ENCODE measurements around the gene SND1.

Gene SND1

DNA sequence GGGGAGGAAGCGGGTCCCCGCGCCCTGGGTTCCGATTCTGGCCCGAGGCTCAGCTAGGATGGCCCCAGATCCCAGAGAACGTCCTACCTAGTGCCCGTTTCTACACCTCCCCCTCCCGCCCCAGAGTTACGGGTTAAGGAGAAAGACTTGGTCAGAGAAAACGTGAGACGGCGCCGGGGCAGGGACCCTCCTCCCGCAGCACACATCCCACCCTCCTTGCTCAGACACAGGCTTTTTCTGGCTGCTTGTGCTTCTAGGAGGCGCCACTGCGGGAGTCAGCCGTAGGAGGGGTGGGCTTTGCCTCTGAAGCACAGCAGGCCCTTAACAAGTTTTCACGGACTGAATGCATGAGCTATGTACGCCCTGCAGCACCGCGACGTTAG is 484.2 kb downstream of the SND1 start:
- no peak for DNase-seq (ENCODE audit: low read depth in 3 of 3)

DNA sequence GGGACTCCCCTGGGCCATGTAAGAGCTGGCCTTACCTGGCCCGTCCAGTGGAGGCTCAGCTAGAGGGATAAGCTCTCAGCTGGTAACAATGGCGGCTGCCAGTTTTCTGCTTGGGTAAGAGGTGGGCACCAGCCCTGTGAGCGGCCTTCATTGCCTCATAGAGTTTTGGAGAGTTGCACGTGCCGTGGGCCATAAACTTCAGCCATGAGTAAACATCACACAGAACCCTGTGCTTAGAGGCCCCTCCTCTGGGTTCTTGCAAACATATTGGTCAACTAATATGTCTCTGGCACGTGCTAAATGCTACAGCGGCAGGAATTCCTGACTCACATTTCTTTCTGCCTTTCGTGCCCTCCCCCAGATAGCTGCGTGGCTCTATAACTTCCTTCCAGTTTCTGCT is 485.2 kb downstream of the SND1 start:
- DNase-seq (ENCODE audit: low read depth in 3 of 3), result no peak

DNA sequence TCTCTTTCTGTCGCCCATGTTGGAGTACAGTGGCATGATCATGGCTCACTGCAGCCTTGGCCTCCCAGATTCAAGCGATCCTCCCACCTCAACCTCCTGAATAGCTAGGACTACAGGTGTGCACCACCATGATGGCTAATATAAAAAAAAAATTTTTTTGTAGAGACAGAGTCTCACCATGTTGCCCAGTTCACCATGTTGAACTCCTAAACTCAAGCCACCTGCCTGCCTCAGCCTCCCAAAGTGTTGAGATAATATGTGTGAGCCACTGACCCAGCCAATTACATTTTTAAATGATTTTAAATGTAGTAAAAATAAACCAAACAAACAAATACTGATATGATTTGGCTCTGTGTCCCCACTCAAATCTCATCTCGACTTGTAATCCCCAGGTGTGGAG is 487.4 kb downstream of the SND1 start:
- no peak for DNase-seq (ENCODE audit: low read depth in 3 of 3)

DNA sequence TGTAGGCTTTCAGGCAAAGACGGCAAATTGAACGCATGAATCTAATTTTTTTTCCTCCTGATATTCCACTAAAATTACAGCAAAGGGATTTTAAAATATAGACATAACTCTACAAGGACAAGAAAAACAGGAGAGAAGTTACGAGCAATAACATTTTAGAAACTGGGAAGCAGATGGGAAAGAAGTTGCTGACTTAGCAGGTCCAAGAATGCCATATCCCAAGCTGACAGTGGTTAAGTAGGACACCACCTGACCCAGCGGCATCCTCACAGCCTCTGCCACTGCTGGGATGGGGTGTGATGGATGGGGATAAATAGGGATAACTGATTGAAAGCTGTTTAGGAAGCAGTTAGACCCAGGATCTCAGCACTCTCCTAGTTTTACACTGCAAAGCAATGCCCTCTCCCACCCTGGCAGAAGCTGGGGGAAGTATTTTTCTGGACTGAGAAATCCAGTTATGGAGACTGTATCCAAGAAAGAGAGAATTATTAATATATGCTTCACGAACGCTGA is 489.7 kb downstream of the SND1 start:
- DNase-seq (ENCODE audit: low read depth in 3 of 3), result no peak
